A549 (cell line): ENCODE measurements around the gene GRK5. TPM values are rescaled to one million over a fixed set of nuclear protein-coding genes. Genes with fewer than 3 reads are reported as not detected.
"Not testable (repeated sequence)": the region's sequence is repeated elsewhere in the genome, so short reads cannot be mapped to it uniquely, and the experiment has no call there.

Source experiments
- ATAC-seq, 2 experiments: fragments of 200-7000 bp in 1 of 2; fragments of >200 bp in 1 of 2; cut with Nextera tagmentation in 1 of 2; cut with Tn5 transposase in 1 of 2; 3 replicates each; pipeline versions ENCODE4 v1.8.0 to v1.9.1; 2018 to 2020; ENCODE audit warnings: mild to moderate bottlenecking in 1 of 2, moderate library complexity in 1 of 2
- CTCF ChIA-PET: fragments of 300-600 bp; sonication (Branson Sonifier 250); formaldehyde crosslinking; extraction: SDS; loops from one replicate; lab custom pipeline; 2021; ENCODE audit warnings: antibody characterized with exemption, inconsistent platforms; lab: Yijun Ruan, JAX
- POLR2A ChIA-PET: fragments of 350-600 bp; formaldehyde crosslinking; extraction: SDS; loops from one replicate; lab custom pipeline; 2021; ENCODE audit warnings: antibody characterized with exemption, inconsistent platforms; lab: Yijun Ruan, JAX
- DNase-seq, 2 experiments: peaks; one replicate each; pipeline versions ENCODE4 v3.0.0 to v3.0.0-alpha.2; 2011 to 2016; ENCODE audit warnings: low read depth in 1 of 2, low spot score in 1 of 2
- FAIRE-seq: peaks from 2 replicates; lab custom pipeline; 2011; peaks lifted over from hg19 to GRCh38; lab: Jason Lieb, UNC
- H3K27ac ChIP-seq, 2 experiments: fragments of >200 bp; sonication (Bioruptor Twin); formaldehyde crosslinking; 3 replicates each; pipeline ENCODE4 v1.5.1; 2016 to 2017
- H3K4me1 ChIP-seq: fragments of >200 bp; sonication (Bioruptor Twin); formaldehyde crosslinking; 3 replicates; pipeline ENCODE4 v1.6.1; 2016
- H3K4me2 ChIP-seq: fragments of >200 bp; sonication (Bioruptor Twin); formaldehyde crosslinking; 3 replicates; pipeline ENCODE4 v1.6.1; 2016
- H3K4me3 ChIP-seq: fragments of >200 bp; sonication (Bioruptor Twin); formaldehyde crosslinking; 3 replicates; pipeline ENCODE4 v1.5.1; 2016
- H3K9me3 ChIP-seq: fragments of >200 bp; sonication (Bioruptor Twin); formaldehyde crosslinking; 3 replicates; pipeline ENCODE4 v1.6.1; 2016
- ATOH8 ChIP-seq: fragments of 250-450 bp; sonication (Bioruptor Pico); IDR thresholded peaks from 2 replicates; pipeline ENCODE4 v1.5.0; 2020; ENCODE audit warnings: low read depth, mild to moderate bottlenecking, moderate library complexity
- BHLHE40 ChIP-seq: IDR thresholded peaks from 2 replicates; pipeline ENCODE4 v1.6.1; 2012; ENCODE audit warnings: low read depth, low read length, inconsistent platforms
- CBX2 ChIP-seq: fragments of 200-600 bp; sonication (generic); IDR thresholded peaks from 2 replicates; pipeline ENCODE4 v1.6.1; 2016; ENCODE audit warnings: low read depth, mild to moderate bottlenecking, borderline replicate concordance
- CBX8 ChIP-seq: fragments of 200-600 bp; sonication (generic); IDR thresholded peaks from 2 replicates; pipeline ENCODE4 v1.6.1; 2016
- CEBPB ChIP-seq, 2 experiments: fragments of >200 bp in 1 of 2; sonication (Bioruptor Twin) in 1 of 2; formaldehyde crosslinking in 1 of 2; IDR thresholded peaks; 2 replicates each; pipeline ENCODE4 v1.6.1; 2012 to 2016
- E2F6 ChIP-seq: IDR thresholded peaks from 2 replicates; pipeline ENCODE4 v1.6.1; 2012; ENCODE audit warnings: low read depth, borderline replicate concordance
- EHMT2 ChIP-seq: fragments of 200-600 bp; sonication (generic); IDR thresholded peaks from 2 replicates; pipeline ENCODE4 v1.6.1; 2016; ENCODE audit warnings: antibody characterized with exemption, low read depth, mild to moderate bottlenecking, moderate library complexity
- ESRRA ChIP-seq: fragments of 150-350 bp; IDR thresholded peaks from 2 replicates; pipeline ENCODE4 v1.6.1; 2014; ENCODE audit warnings: mild to moderate bottlenecking, low read length, borderline replicate concordance
- FOSB ChIP-seq: fragments of 250-450 bp; sonication (Bioruptor Pico); IDR thresholded peaks from 2 replicates; pipeline ENCODE4 v1.5.0; 2020; ENCODE audit warnings: mild to moderate bottlenecking, moderate library complexity
- FOSL2 ChIP-seq, 2 experiments: fragments of 450-650 bp in 1 of 2; fragments of >200 bp in 1 of 2; sonication (Bioruptor Twin) in 1 of 2; formaldehyde crosslinking; IDR thresholded peaks; 2 replicates each; pipeline versions ENCODE4 v1.5.0 to v1.6.1; 2016 to 2020; ENCODE audit warnings: mild to moderate bottlenecking in 1 of 2, moderate library complexity in 1 of 2
- GATA3 ChIP-seq: IDR thresholded peaks from 2 replicates; pipeline ENCODE4 v1.6.1; 2012; ENCODE audit warnings: borderline replicate concordance
- HEYL ChIP-seq: fragments of 250-450 bp; sonication (Bioruptor Pico); IDR thresholded peaks from 2 replicates; pipeline ENCODE4 v1.8.0; 2021; ENCODE audit warnings: mild to moderate bottlenecking, moderate library complexity
- HOXB13 ChIP-seq: fragments of 250-450 bp; sonication (Bioruptor Pico); IDR thresholded peaks from 2 replicates; pipeline ENCODE4 v1.5.0; 2020; ENCODE audit warnings: low read depth, mild to moderate bottlenecking, moderate library complexity
- KDM5A ChIP-seq: fragments of 200-600 bp; sonication (generic); IDR thresholded peaks from 2 replicates; pipeline ENCODE4 v1.6.1; 2016; ENCODE audit warnings: antibody characterized with exemption, mild to moderate bottlenecking
- MAFK ChIP-seq: fragments of 450-650 bp; IDR thresholded peaks from 2 replicates; pipeline ENCODE4 v1.6.1; 2014; ENCODE audit not compliant: partially characterized antibody
- MYC ChIP-seq: IDR thresholded peaks from 2 replicates; pipeline ENCODE4 v1.6.1; 2012; ENCODE audit warnings: mild to moderate bottlenecking, inconsistent platforms, low read length, improper control_type of control experiment, borderline replicate concordance
- NPAS2 ChIP-seq: fragments of 250-450 bp; sonication (Bioruptor Pico); IDR thresholded peaks from 2 replicates; pipeline ENCODE4 v1.8.0; 2022; ENCODE audit warnings: mild to moderate bottlenecking, moderate library complexity, borderline replicate concordance
- NR3C1 ChIP-seq: fragments of >200 bp; sonication (Bioruptor Twin); formaldehyde crosslinking; IDR thresholded peaks from 3 replicates; pipeline ENCODE4 v1.6.1; 2017
- POLR2A ChIP-seq: IDR thresholded peaks from 2 replicates; pipeline ENCODE4 v1.6.1; 2012; ENCODE audit warnings: mild to moderate bottlenecking, low read length
- RAD21 ChIP-seq, 2 experiments: fragments of >200 bp in 1 of 2; sonication (Bioruptor Twin) in 1 of 2; formaldehyde crosslinking in 1 of 2; IDR thresholded peaks in 1 of 2; conservative IDR thresholded peaks in 1 of 2; 2 replicates in 1 of 2; 3 replicates in 1 of 2; pipeline ENCODE4 v1.6.1; 2012 to 2018; ENCODE audit warnings: inconsistent platforms in 1 of 2
- RCOR1 ChIP-seq: fragments of 150-350 bp; IDR thresholded peaks from 2 replicates; pipeline ENCODE4 v1.6.1; 2014; ENCODE audit warnings: antibody characterized with exemption, low read length, low read depth
- RNF2 ChIP-seq: fragments of 200-600 bp; sonication (generic); IDR thresholded peaks from 2 replicates; pipeline ENCODE4 v1.6.1; 2016; ENCODE audit warnings: low read depth, mild to moderate bottlenecking, antibody characterized with exemption, moderate library complexity, borderline replicate concordance
- SMC3 ChIP-seq: fragments of >200 bp; sonication (Bioruptor Twin); formaldehyde crosslinking; IDR thresholded peaks from 3 replicates; pipeline ENCODE4 v1.6.1; 2018; ENCODE audit warnings: inconsistent platforms
- USF2 ChIP-seq: fragments of 450-650 bp; IDR thresholded peaks from 2 replicates; pipeline ENCODE4 v1.6.1; 2014; ENCODE audit warnings: antibody characterized with exemption
- ZC3H11A ChIP-seq: fragments of 450-650 bp; IDR thresholded peaks from 2 replicates; pipeline ENCODE4 v1.6.1; 2014; ENCODE audit warnings: antibody characterized with exemption, mild to moderate bottlenecking
- ZNF302 ChIP-seq: fragments of 250-450 bp; sonication (Bioruptor Pico); IDR thresholded peaks from 2 replicates; pipeline ENCODE4 v1.9.0; 2021; ENCODE audit warnings: inconsistent platforms, mild to moderate bottlenecking, moderate library complexity
- ZSCAN20 ChIP-seq: fragments of 250-450 bp; sonication (Bioruptor Pico); IDR thresholded peaks from 2 replicates; pipeline ENCODE4 v1.8.0; 2022; ENCODE audit warnings: mild to moderate bottlenecking, moderate library complexity
- WGBS: methylation state at CpG from one replicate; pipeline ENCODE4 v1.1.6; 2017; ENCODE audit errors: missing lambda C conversion rate; 5-methylcytosine and 5-hydroxymethylcytosine counted together
- polyA plus RNA-seq, 4 experiments: library from polyadenylated mRNA; depleted of rRNA in 3 of 4; stranded (reverse); fragments of >200 nt; fragmentation: RNase III in 1 of 4; extraction: RNeasy Plus Mini Kit Qiagen cat#74134 plus additional on column Dnase treatment in 1 of 4; gene quantifications; 2 replicates in 3 of 4; 3 replicates in 1 of 4; pipeline ENCODE4 v1.2.3, GENCODE V29; 2011 to 2017
- TF ChIP-seq, protein P1 (sequence below): fragments of 200-600 bp; sonication (generic); IDR thresholded peaks from 2 replicates; pipeline ENCODE4 v1.6.1; 2016; ENCODE audit warnings: antibody characterized with exemption, mild to moderate bottlenecking, moderate library complexity

The GRK5 gene
- polyA plus RNA-seq, 2 of the 4 experiments (the other 2 are of a cell fraction) = 5.0 to 7.9 TPM

DNA sequence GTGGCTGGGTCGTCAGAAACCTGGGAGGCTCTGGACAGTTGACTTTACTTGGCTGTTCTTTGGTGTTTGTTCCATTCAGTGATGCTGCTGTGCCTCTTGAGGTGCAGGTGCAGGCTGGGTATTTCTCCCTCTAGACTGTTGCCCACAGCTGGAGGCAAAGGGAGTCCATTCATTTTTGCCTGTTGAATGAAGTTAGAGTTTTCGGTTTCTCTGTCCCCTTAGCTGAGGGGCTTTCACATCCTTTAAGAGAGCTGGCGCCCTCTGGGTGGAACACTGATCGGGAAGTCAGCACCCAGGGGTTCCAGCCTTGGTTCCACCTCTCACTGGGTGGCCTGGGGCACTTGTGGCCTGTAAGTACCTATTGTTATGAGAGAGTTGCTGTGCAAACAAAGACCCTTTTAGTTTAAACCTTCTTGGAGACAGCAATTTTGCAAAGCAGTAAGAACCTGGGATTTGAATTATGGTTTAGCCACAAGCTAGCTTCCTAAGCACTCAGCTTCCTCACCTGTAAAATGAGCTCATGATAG is 67.2 kb downstream of the GRK5 start:
- ATAC-seq (no peak), DNase-seq (no peak), FAIRE-seq (no peak)
- WGBS = 80% methylated on average over 4 of the region's 4 CpGs
- TF ChIP-seq EHMT2 (no peak), CEBPB (IDR thresholded peaks at IDR 0.05) (no peak), SMC3 (no peak), ATOH8 (CRISPR knock-in tag) (no peak), HOXB13 (CRISPR knock-in tag) (no peak), RCOR1 (no peak), GATA3 (no peak), E2F6 (no peak), CBX2 (no peak), MYC (no peak), FOSL2 (IDR thresholded peaks at IDR 0.05) (no peak), FOSL2 (CRISPR knock-in tag; IDR thresholded peaks at IDR 0.05) (no peak), MAFK (no peak), POLR2A (no peak), NR3C1 (no peak), ZSCAN20 (CRISPR knock-in tag) (no peak), NPAS2 (CRISPR knock-in tag) (no peak), FOSB (CRISPR knock-in tag) (no peak)
- Histone ChIP-seq H3K4me3 (no peak overlapping the region), H3K9me3 (no peaks in the 10 kb centered on the region), H3K27ac (no peak overlapping the region; a peak in 1 of 6 replicates), H3K4me2 (no peak overlapping the region), H3K4me1 (peaks cover 30% of the 10 kb centered on the region)
- ChIA-PET POLR2A (no interaction called here), CTCF (interaction anchor here (0.7 to 2.6 kb wide), 8 partner anchors 8 to 171 kb away, joined by 3 to 17 read pairs (median 4); partner anchors contain the start of gene GRK5)

- no peak for DNase-seq
These were observed 67.7 kb downstream of the GRK5 start for GRCh38 chr10:119275085-119275484.

GRCh38 chr10:119276194-119276593 is 68.8 kb downstream of the GRK5 start:
- POLR2A ChIA-PET, FAIRE-seq, DNase-seq, ATAC-seq, H3K27ac ChIP-seq, H3K9me3 ChIP-seq, H3K4me3 ChIP-seq, H3K4me2 ChIP-seq: not testable (repeated sequence)
- H3K4me1 ChIP-seq = peaks cover 15% of the 10 kb centered on the region
- CTCF ChIA-PET = interaction anchor here (0.6 to 0.7 kb wide), 2 partner anchors 64 to 66 kb away, joined by 4 read pairs; no protein-coding TSS in a partner anchor
- WGBS = 60% methylated on average over 3 of the region's 4 CpGs

More at GRCh38 chr10:119275085-119275484, 67.7 kb downstream of the GRK5 start:
- no peak overlapping the region for H3K4me2 ChIP-seq
- H3K27ac ChIP-seq = no peak overlapping the region; a peak in 1 of 6 replicates
- FAIRE-seq = no peak
- peaks cover 26% of the 10 kb centered on the region for H3K4me1 ChIP-seq
- no peak for ATAC-seq
- no peaks in the 10 kb centered on the region for H3K9me3 ChIP-seq
- 84% methylated on average over 5 of the region's 5 CpGs for WGBS
- TF ChIP-seq USF2 (no peak), ATOH8 (CRISPR knock-in tag) (no peak), HEYL (CRISPR knock-in tag) (no peak), GATA3 (no peak), KDM5A (no peak), BHLHE40 (no peak), CBX8 (no peak), ESRRA (no peak), ZNF302 (no peak), HOXB13 (CRISPR knock-in tag) (no peak), CBX2 (no peak), RNF2 (no peak), RAD21 (conservative IDR thresholded peaks at IDR 0.05 in 1 of 2, IDR thresholded peaks at IDR 0.05 in 1 of 2) (no peak), ZC3H11A (no peak)
- TF ChIP-seq, protein P1, sequence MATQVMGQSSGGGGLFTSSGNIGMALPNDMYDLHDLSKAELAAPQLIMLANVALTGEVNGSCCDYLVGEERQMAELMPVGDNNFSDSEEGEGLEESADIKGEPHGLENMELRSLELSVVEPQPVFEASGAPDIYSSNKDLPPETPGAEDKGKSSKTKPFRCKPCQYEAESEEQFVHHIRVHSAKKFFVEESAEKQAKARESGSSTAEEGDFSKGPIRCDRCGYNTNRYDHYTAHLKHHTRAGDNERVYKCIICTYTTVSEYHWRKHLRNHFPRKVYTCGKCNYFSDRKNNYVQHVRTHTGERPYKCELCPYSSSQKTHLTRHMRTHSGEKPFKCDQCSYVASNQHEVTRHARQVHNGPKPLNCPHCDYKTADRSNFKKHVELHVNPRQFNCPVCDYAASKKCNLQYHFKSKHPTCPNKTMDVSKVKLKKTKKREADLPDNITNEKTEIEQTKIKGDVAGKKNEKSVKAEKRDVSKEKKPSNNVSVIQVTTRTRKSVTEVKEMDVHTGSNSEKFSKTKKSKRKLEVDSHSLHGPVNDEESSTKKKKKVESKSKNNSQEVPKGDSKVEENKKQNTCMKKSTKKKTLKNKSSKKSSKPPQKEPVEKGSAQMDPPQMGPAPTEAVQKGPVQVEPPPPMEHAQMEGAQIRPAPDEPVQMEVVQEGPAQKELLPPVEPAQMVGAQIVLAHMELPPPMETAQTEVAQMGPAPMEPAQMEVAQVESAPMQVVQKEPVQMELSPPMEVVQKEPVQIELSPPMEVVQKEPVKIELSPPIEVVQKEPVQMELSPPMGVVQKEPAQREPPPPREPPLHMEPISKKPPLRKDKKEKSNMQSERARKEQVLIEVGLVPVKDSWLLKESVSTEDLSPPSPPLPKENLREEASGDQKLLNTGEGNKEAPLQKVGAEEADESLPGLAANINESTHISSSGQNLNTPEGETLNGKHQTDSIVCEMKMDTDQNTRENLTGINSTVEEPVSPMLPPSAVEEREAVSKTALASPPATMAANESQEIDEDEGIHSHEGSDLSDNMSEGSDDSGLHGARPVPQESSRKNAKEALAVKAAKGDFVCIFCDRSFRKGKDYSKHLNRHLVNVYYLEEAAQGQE = no peak
- ChIA-PET POLR2A (no interaction called here), CTCF (interaction anchor here (0.7 to 2.6 kb wide), 6 partner anchors 9 to 72 kb away, joined by 3 to 17 read pairs (median 4); partner anchors contain the start of gene GRK5)
- H3K4me3 ChIP-seq = no peak overlapping the region
